Esophagus squamous epithelium (tissue), 5 donors: ENCODE data around the gene PLXNC1. TPM values are rescaled to one million over a fixed set of nuclear protein-coding genes. Genes with fewer than 3 reads are reported as not detected.

ENCODE experiments used
- DNase-seq: peaks from one replicate; lab custom pipeline; 2025; lab: John Stamatoyannopoulos, UW
- H3K27ac ChIP-seq, 4 donors: fragments of 200-600 bp; sonication (generic); one replicate each; pipeline ENCODE4 v1.5.1; 2016 to 2019; ENCODE audit warnings: mild to moderate bottlenecking in 1 of 4
- H3K27me3 ChIP-seq, 4 donors: fragments of 200-600 bp; sonication (generic); 1 replicate in 3 of 4; 2 replicates in 1 of 4; pipeline versions ENCODE4 v1.5.1 to v1.6.0; 2017 to 2021; ENCODE audit warnings: antibody characterized with exemption in 1 of 4
- H3K36me3 ChIP-seq, 3 donors: fragments of 200-600 bp; sonication (generic); one replicate each; pipeline ENCODE4 v1.5.1; 2016 to 2019
- H3K4me1 ChIP-seq, 3 donors: fragments of 200-600 bp; sonication (generic); one replicate each; pipeline ENCODE4 v1.5.1; 2017 to 2019
- H3K4me3 ChIP-seq, 4 donors: fragments of 200-600 bp; sonication (generic); 1 replicate in 3 of 4; 2 replicates in 1 of 4; pipeline ENCODE4 v1.5.1; 2016 to 2019; ENCODE audit warnings: mild to moderate bottlenecking in 2 of 4, moderate library complexity in 1 of 4
- H3K9me3 ChIP-seq, 3 donors: fragments of 200-600 bp; sonication (generic); one replicate each; pipeline ENCODE4 v1.5.1; 2016 to 2019
- POLR2A ChIP-seq, 4 donors: fragments of 450-650 bp; IDR thresholded peaks; one replicate each; pipeline ENCODE4 v1.6.1; 2017; ENCODE audit warnings: antibody characterized with exemption in 4 of 4, mild to moderate bottlenecking in 4 of 4, moderate library complexity in 3 of 4
- WGBS, 2 donors: methylation state at CpG; one replicate each; pipeline ENCODE4 v1.1.5; 2018; 5-methylcytosine and 5-hydroxymethylcytosine counted together
- intact Hi-C: fragments of 100-400 bp; cut with DNase I; formaldehyde crosslinking; loops from one replicate; pipeline ENCODE4 v1.15.0; 2022
- total RNA-seq, 4 donors: library from RNA; depleted of rRNA; stranded (reverse); fragments of >200 nt; gene quantifications; one replicate each; pipeline ENCODE4 v1.1.0, GENCODE V29; 2016
- TF ChIP-seq, protein P1 (sequence below), 6 experiments: fragments of 450-650 bp in 4 of 6; fragments of 200-600 bp in 2 of 6; sonication (generic) in 2 of 6; IDR thresholded peaks; one replicate each; pipeline ENCODE4 v1.5.1; 2016 to 2019; ENCODE audit warnings: antibody characterized with exemption in 6 of 6, mild to moderate bottlenecking in 4 of 6, moderate library complexity in 4 of 6
- donor health status: DM: yes; HTN: yes; CAD: no.

The PLXNC1 gene
- total RNA-seq, 4 donors from 2014 or later: 1.0 to 6.7 (median 2.6) TPM

DNA sequence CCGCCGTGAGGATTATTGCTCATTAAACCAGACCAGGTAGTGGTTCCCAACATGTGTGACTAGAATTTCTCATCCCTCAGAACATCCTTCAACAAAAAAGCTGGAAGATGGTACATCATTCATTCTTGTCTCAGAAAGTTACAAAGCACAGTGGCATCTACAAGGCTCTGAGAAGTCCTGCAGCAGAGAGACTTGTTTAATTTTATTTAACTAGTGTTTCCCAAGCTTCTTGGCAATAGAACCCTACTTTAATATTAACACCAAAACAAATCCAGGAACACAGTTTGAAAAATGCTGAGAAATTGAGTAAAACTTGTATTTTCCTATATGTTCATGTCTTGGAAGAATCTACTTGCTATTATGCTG is 54.8 kb downstream of the PLXNC1 start:
- no peak overlapping the region for H3K27ac ChIP-seq
- no peaks in the 10 kb centered on the region for H3K27me3 ChIP-seq
- no peaks in the 10 kb centered on the region for H3K9me3 ChIP-seq
- no peak for DNase-seq
- intact Hi-C loops: no loop called here
- peaks cover 0 to 10% (median 0%) of the 10 kb centered on the region in 3 donors for H3K4me1 ChIP-seq
- no peak overlapping the region for H3K4me3 ChIP-seq
- WGBS, 2 donors: 46 to 50% methylated on average over 2 of the region's 2 CpGs
- TF ChIP-seq POLR2A (IDR thresholded peaks at IDR 0.05): no peak
- TF ChIP-seq, protein P1, sequence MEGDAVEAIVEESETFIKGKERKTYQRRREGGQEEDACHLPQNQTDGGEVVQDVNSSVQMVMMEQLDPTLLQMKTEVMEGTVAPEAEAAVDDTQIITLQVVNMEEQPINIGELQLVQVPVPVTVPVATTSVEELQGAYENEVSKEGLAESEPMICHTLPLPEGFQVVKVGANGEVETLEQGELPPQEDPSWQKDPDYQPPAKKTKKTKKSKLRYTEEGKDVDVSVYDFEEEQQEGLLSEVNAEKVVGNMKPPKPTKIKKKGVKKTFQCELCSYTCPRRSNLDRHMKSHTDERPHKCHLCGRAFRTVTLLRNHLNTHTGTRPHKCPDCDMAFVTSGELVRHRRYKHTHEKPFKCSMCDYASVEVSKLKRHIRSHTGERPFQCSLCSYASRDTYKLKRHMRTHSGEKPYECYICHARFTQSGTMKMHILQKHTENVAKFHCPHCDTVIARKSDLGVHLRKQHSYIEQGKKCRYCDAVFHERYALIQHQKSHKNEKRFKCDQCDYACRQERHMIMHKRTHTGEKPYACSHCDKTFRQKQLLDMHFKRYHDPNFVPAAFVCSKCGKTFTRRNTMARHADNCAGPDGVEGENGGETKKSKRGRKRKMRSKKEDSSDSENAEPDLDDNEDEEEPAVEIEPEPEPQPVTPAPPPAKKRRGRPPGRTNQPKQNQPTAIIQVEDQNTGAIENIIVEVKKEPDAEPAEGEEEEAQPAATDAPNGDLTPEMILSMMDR (IDR thresholded peaks at IDR 0.05): no peak
- no peaks in the 10 kb centered on the region for H3K36me3 ChIP-seq

GRCh38 chr12:94203796-94204195 is 55.4 kb downstream of the PLXNC1 start:
- Histone ChIP-seq H3K9me3 (no peaks in the 10 kb centered on the region), H3K36me3 (no peaks in the 10 kb centered on the region), H3K4me1 (peaks cover 0 to 15% (median 0%) of the 10 kb centered on the region in 3 donors), H3K27me3 (no peaks in the 10 kb centered on the region), H3K4me3 (no peak overlapping the region), H3K27ac (no peak overlapping the region)
- intact Hi-C loops: no loop called here
- 76 to 81% methylated on average over 5 of the region's 5 CpGs for WGBS, 2 donors
- TF ChIP-seq, protein P1 (IDR thresholded peaks at IDR 0.05): no peak
- TF ChIP-seq POLR2A (IDR thresholded peaks at IDR 0.05): no peak
- DNase-seq: no peak

DNA sequence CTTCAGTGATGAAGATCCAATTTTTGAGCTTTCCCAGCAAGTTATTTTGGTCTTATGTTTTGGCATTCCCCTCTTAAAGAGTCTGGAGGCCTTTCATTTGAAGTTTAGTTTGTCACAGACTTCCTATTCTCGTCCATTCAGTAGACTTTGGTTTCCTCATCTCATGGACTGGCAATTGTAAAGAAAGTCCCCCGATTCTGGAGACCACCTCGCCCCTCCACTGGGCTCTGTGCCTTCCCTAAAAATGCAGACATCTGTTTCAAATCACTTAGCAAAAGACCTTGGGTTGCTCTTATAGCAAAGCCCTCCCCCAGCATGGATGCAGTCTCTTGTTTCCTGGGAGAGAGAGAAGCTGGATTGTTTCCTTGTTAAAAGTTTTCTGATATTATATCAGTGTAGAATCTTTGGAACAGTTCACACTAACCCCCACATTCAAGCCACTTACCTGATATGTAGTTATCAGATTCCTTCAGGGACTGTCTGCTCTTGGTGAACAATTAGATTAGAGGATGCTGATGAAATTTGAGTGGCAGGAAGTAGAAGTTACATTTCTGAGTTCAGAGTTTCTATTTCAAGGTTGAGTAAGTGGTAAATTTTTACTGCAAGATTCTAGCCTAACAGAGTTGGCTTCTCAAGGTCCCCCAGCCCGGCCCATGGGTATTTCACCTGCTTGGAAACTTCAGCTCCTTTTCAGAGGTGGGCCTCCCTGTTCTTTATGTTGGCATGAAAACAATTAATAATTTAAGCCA is 56.3 kb downstream of the PLXNC1 start:
- no peak overlapping the region for H3K27ac ChIP-seq
- intact Hi-C loops: no loop called here
- H3K27me3 ChIP-seq: no peaks in the 10 kb centered on the region
- no peak for DNase-seq
- H3K4me1 ChIP-seq: peaks cover 0 to 16% (median 0%) of the 10 kb centered on the region in 3 donors
- no peak for TF ChIP-seq POLR2A (IDR thresholded peaks at IDR 0.05)
- TF ChIP-seq, protein P1 (IDR thresholded peaks at IDR 0.05): no peak
- no peak overlapping the region for H3K4me3 ChIP-seq
- H3K9me3 ChIP-seq: no peaks in the 10 kb centered on the region
- no peaks in the 10 kb centered on the region for H3K36me3 ChIP-seq
- 43 to 44% methylated on average over 4 of the region's 4 CpGs for WGBS, 2 donors

DNA sequence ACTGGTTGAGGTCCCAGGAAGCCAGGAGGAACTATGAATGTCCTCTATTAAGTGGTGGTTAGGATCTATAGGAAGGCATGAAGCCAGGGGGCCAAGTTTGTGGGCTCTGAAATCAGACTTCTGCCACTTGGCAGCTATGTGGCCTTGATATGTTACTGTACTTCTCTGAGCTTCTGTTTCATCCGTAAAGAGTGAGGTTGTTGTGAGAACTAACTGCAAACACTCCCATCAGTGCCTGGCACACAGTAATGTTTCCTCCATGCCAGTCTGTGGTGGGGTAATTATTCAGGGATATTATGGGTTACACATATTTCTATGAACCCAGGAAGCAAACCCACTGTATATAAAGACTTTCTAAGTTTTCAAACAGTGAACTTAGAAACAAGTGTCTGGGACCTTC is 57.4 kb downstream of the PLXNC1 start:
- 79% methylated on average over 1 of the region's 1 CpG; no CpG with 5 or more reads in 1 of the 2 donors for WGBS, 2 donors
- no peak overlapping the region for H3K27ac ChIP-seq
- intact Hi-C loops: no loop called here

GRCh38 chr12:94206886-94207285 is 58.5 kb downstream of the PLXNC1 start:
- no peak for TF ChIP-seq POLR2A (IDR thresholded peaks at IDR 0.05)
- TF ChIP-seq, protein P1 (IDR thresholded peaks at IDR 0.05): no peak
- Histone ChIP-seq H3K4me3 (no peak overlapping the region), H3K9me3 (no peaks in the 10 kb centered on the region), H3K4me1 (peaks cover 0 to 16% (median 0%) of the 10 kb centered on the region in 3 donors), H3K27me3 (no peaks in the 10 kb centered on the region), H3K36me3 (no peaks in the 10 kb centered on the region), H3K27ac (no peak overlapping the region)
- intact Hi-C loops: no loop called here
- 81 to 93% methylated on average over 2 of the region's 2 CpGs for WGBS, 2 donors
- DNase-seq: no peak

More for the DNA sequence above, 57.4 kb downstream of the PLXNC1 start:
- no peak for DNase-seq
- H3K4me3 ChIP-seq: no peak overlapping the region
- TF ChIP-seq, protein P1 (IDR thresholded peaks at IDR 0.05): no peak
- H3K36me3 ChIP-seq: no peaks in the 10 kb centered on the region
- H3K4me1 ChIP-seq: peaks cover 0 to 16% (median 0%) of the 10 kb centered on the region in 3 donors
- H3K9me3 ChIP-seq: no peaks in the 10 kb centered on the region
- H3K27me3 ChIP-seq: no peaks in the 10 kb centered on the region
